ENCODE data around the gene DMKN. TPM values are rescaled to one million over a fixed set of nuclear protein-coding genes. Genes with fewer than 3 reads are reported as not detected.

Gene DMKN
- total and polyA plus RNA-seq, 2 donors (not counting 1 experiment from before 2014, with no cell fraction given): 2.8 to 14.2 TPM

DNA sequence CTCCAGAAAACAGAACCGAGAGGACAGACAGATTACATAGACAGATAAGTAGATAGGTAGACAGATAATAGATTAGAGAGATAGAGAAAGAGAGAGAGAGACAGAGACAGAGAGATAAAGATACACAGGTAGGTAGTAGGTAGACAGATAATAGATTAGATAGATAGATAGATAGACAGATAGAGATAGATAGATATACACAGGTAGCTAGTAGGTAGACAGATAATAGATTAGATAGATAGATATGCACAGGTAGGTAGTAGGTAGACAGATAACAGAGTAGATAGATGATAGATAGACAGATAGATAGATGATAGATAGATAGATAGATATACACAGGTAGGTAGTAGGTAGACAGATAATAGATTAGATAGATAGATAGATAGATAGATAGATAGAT, 55.3 kb downstream of the DMKN start:
- H3K27ac ChIP-seq (ENCODE audit: insufficient read depth, low read length): no peak overlapping the region
- no peak overlapping the region for H3K4me3 ChIP-seq (replicated peaks in 1 of 4; ENCODE audit: control extremely low read depth in 1 of 4, insufficient read depth in 1 of 4, low read depth in 3 of 4, low read length in 4 of 4)
- H2AFZ ChIP-seq (ENCODE audit: low read length): no peak overlapping the region
- H3K4me2 ChIP-seq (ENCODE audit: extremely low read depth, insufficient read depth, low read length): no peak overlapping the region
- no peaks in the 10 kb centered on the region for H3K27me3 ChIP-seq (ENCODE audit: control insufficient read depth, insufficient read depth, low read length)
- no peaks in the 10 kb centered on the region for H3K36me3 ChIP-seq (ENCODE audit: control insufficient read depth, insufficient read depth, low read length)
- TF ChIP-seq CTCF (conservative IDR thresholded peaks at IDR 0.05 in 1 of 2, IDR thresholded peaks at IDR 0.05 in 1 of 2; ENCODE audit: low read depth in 1 of 2, low read length in 2 of 2) (no peak), EZH2 (IDR thresholded peaks at IDR 0.05; ENCODE audit: low read length, missing control alignments) (no peak)
- DNase-seq (ENCODE audit: low read depth in 2 of 2): no peak
- no peaks in the 10 kb centered on the region for H3K9me3 ChIP-seq (ENCODE audit: control insufficient read depth, insufficient read depth, low read depth, low read length)
- H3K79me2 ChIP-seq (ENCODE audit: control insufficient read depth, insufficient read depth, low read length): no peaks in the 10 kb centered on the region
- no peaks in the 10 kb centered on the region for H4K20me1 ChIP-seq (ENCODE audit: control insufficient read depth, extremely low read depth, insufficient read depth, low read length)
- no peaks in the 10 kb centered on the region for H3K4me1 ChIP-seq (ENCODE audit: control insufficient read depth, extremely low read depth, insufficient read depth, low read length)
- H3K9ac ChIP-seq (ENCODE audit: insufficient read depth, low read length): no peak overlapping the region

DNA sequence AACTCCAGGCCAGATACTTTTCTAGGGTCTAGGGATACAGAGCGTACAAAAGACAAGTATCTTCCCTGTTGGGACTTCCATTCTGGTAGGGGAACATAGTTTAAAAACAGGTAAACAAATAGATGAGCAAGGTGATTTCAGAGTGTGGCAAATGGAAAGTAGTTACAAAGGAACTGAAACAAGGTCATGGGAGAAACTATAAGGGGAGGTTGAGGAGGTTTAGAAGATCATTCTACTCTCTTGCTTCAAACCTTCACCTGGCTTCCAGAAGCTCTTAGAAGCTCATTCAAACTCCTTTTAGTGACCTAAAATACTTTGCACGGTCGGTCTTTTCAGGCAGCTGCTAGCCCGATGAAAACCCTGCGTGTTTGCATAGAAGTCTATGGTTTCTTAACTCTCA, 56.3 kb downstream of the DMKN start:
- no peaks in the 10 kb centered on the region for H3K36me3 ChIP-seq (ENCODE audit: control insufficient read depth, insufficient read depth, low read length)
- no peak overlapping the region for H3K4me3 ChIP-seq (replicated peaks in 1 of 4; ENCODE audit: control extremely low read depth in 1 of 4, insufficient read depth in 1 of 4, low read depth in 3 of 4, low read length in 4 of 4)
- H3K27me3 ChIP-seq (ENCODE audit: control insufficient read depth, insufficient read depth, low read length): peaks cover 3% of the 10 kb centered on the region
- no peaks in the 10 kb centered on the region for H4K20me1 ChIP-seq (ENCODE audit: control insufficient read depth, extremely low read depth, insufficient read depth, low read length)
- DNase-seq (ENCODE audit: low read depth in 2 of 2): no peak
- H3K4me2 ChIP-seq (ENCODE audit: extremely low read depth, insufficient read depth, low read length): no peak overlapping the region
- H3K79me2 ChIP-seq (ENCODE audit: control insufficient read depth, insufficient read depth, low read length): no peaks in the 10 kb centered on the region
- no peak overlapping the region for H2AFZ ChIP-seq (ENCODE audit: low read length)
- no peaks in the 10 kb centered on the region for H3K9me3 ChIP-seq (ENCODE audit: control insufficient read depth, insufficient read depth, low read depth, low read length)
- no peak for TF ChIP-seq CTCF (conservative IDR thresholded peaks at IDR 0.05 in 1 of 2, IDR thresholded peaks at IDR 0.05 in 1 of 2; ENCODE audit: low read depth in 1 of 2, low read length in 2 of 2)
- TF ChIP-seq EZH2 (IDR thresholded peaks at IDR 0.05; ENCODE audit: low read length, missing control alignments): no peak
- H3K4me1 ChIP-seq (ENCODE audit: control insufficient read depth, extremely low read depth, insufficient read depth, low read length): no peaks in the 10 kb centered on the region
- no peak overlapping the region for H3K27ac ChIP-seq (ENCODE audit: insufficient read depth, low read length)
- H3K9ac ChIP-seq (ENCODE audit: insufficient read depth, low read length): no peak overlapping the region

- Histone ChIP-seq H3K27me3 (ENCODE audit: control insufficient read depth, insufficient read depth, low read length) (peaks cover 3% of the 10 kb centered on the region), H4K20me1 (ENCODE audit: control insufficient read depth, extremely low read depth, insufficient read depth, low read length) (no peaks in the 10 kb centered on the region), H3K27ac (ENCODE audit: insufficient read depth, low read length) (no peak overlapping the region), H2AFZ (ENCODE audit: low read length) (no peak overlapping the region), H3K4me2 (ENCODE audit: extremely low read depth, insufficient read depth, low read length) (no peak overlapping the region), H3K79me2 (ENCODE audit: control insufficient read depth, insufficient read depth, low read length) (no peaks in the 10 kb centered on the region), H3K4me1 (ENCODE audit: control insufficient read depth, extremely low read depth, insufficient read depth, low read length) (no peaks in the 10 kb centered on the region), H3K4me3 (replicated peaks in 1 of 4; ENCODE audit: control extremely low read depth in 1 of 4, insufficient read depth in 1 of 4, low read depth in 3 of 4, low read length in 4 of 4) (no peak overlapping the region), H3K36me3 (ENCODE audit: control insufficient read depth, insufficient read depth, low read length) (no peaks in the 10 kb centered on the region), H3K9ac (ENCODE audit: insufficient read depth, low read length) (no peak overlapping the region), H3K9me3 (ENCODE audit: control insufficient read depth, insufficient read depth, low read depth, low read length) (no peaks in the 10 kb centered on the region)
- no peak for TF ChIP-seq EZH2 (IDR thresholded peaks at IDR 0.05; ENCODE audit: low read length, missing control alignments)
- no peak for TF ChIP-seq CTCF (conservative IDR thresholded peaks at IDR 0.05 in 1 of 2, IDR thresholded peaks at IDR 0.05 in 1 of 2; ENCODE audit: low read depth in 1 of 2, low read length in 2 of 2)
- DNase-seq (ENCODE audit: low read depth in 2 of 2): no peak
These were observed 57.7 kb downstream of the DMKN start for GRCh38 chr19:35455616-35456201.
